H1 (cell line): ENCODE measurements around the gene SLC6A3. TPM values are rescaled to one million over a fixed set of nuclear protein-coding genes. Genes with fewer than 3 reads are reported as not detected.
A peak's percentile ranks its signal among the peaks of the same experiment; 100 is the strongest.

Experiments
- CTCF ChIA-PET: fragments of 300-600 bp; sonication (Branson Sonifier 250); formaldehyde crosslinking; loops from one replicate; lab custom pipeline; 2021; ENCODE audit not compliant: partially characterized antibody; lab: Charles Lee
- POLR2A ChIA-PET: fragments of 300-600 bp; sonication (Branson Sonifier 250); formaldehyde crosslinking; loops from one replicate; lab custom pipeline; 2021; ENCODE audit warnings: inconsistent platforms; ENCODE audit not compliant: partially characterized antibody; lab: Charles Lee
- DNase-seq, 2 experiments: peaks; one replicate each; pipeline versions ENCODE4 v3.0.0 to v3.0.0-alpha.2; 2010 to 2022; ENCODE audit warnings: low spot score in 2 of 2, low read depth in 1 of 2, mixed read lengths in 1 of 2
- FAIRE-seq: peaks from 2 replicates; lab custom pipeline; 2011; peaks lifted over from hg19 to GRCh38; lab: Jason Lieb, UNC
- H2AFZ ChIP-seq: 2 replicates; pipeline ENCODE4 v1.8.1; 2012; ENCODE audit warnings: low read length, inconsistent platforms
- H2AK5ac ChIP-seq: 2 replicates; pipeline ENCODE4 v1.6.1; 2013; ENCODE audit warnings: low read depth, low read length
- H2BK120ac ChIP-seq: replicated peaks from 2 replicates; pipeline ENCODE3; 2013; ENCODE audit warnings: low read depth, low read length, inconsistent platforms
- H2BK12ac ChIP-seq: 2 replicates; pipeline ENCODE4 v1.6.1; 2013; ENCODE audit warnings: low read depth, low read length
- H2BK15ac ChIP-seq: 2 replicates; pipeline ENCODE4 v1.6.1; 2013; ENCODE audit warnings: low read length
- H2BK20ac ChIP-seq: 2 replicates; pipeline ENCODE4 v1.6.1; 2013; ENCODE audit warnings: low read length
- H2BK5ac ChIP-seq: 2 replicates; pipeline ENCODE4 v1.6.1; 2013; ENCODE audit warnings: low read depth, low read length
- H3K14ac ChIP-seq: 2 replicates; pipeline ENCODE4 v1.6.1; 2013; ENCODE audit warnings: inconsistent platforms; ENCODE audit not compliant: insufficient read length
- H3K18ac ChIP-seq: 2 replicates; pipeline ENCODE4 v1.6.1; 2013; ENCODE audit warnings: low read length; ENCODE audit errors: extremely low read depth
- H3K23ac ChIP-seq: 2 replicates; pipeline ENCODE4 v1.6.1; 2013; ENCODE audit warnings: inconsistent platforms; ENCODE audit not compliant: insufficient read length
- H3K23me2 ChIP-seq: 2 replicates; pipeline ENCODE4 v1.6.1; 2013; ENCODE audit warnings: low read depth, low read length
- H3K27ac ChIP-seq: 2 replicates; pipeline ENCODE4 v1.6.1; 2011; ENCODE audit warnings: low read depth, low read length, inconsistent platforms
- H3K27me3 ChIP-seq, 4 experiments: replicated peaks in 1 of 4; 1 replicate in 1 of 4; 2 replicates in 3 of 4; pipeline versions ENCODE4 v1.6.1 to v1.8.1; 2011 to 2013; ENCODE audit warnings: low read length in 3 of 4, mild to moderate bottlenecking in 3 of 4, inconsistent platforms in 2 of 4, mixed read lengths in 2 of 4, moderate library complexity in 1 of 4; ENCODE audit not compliant: control insufficient read depth in 3 of 4, insufficient read depth in 3 of 4; ENCODE audit errors: extremely low read depth in 1 of 4
- H3K36me3 ChIP-seq, 4 experiments: 2 replicates each; pipeline versions ENCODE4 v1.6.1 to v1.8.1; 2011 to 2013; ENCODE audit warnings: mild to moderate bottlenecking in 4 of 4, low read length in 3 of 4, moderate library complexity in 2 of 4, control low read depth in 1 of 4, inconsistent platforms in 1 of 4; ENCODE audit not compliant: insufficient read depth in 4 of 4, control insufficient read depth in 2 of 4
- H3K4ac ChIP-seq: replicated peaks from 2 replicates; pipeline ENCODE3; 2013; ENCODE audit warnings: low read length, low read depth, mixed read lengths, inconsistent platforms; ENCODE audit not compliant: insufficient read length
- H3K4me1 ChIP-seq, 4 experiments: replicated peaks in 1 of 4; 1 replicate in 1 of 4; 2 replicates in 3 of 4; pipeline versions ENCODE4 v1.6.1 to v1.8.1; 2011 to 2013; ENCODE audit warnings: low read length in 3 of 4, inconsistent platforms in 2 of 4, mixed read lengths in 1 of 4; ENCODE audit not compliant: insufficient read depth in 4 of 4, control insufficient read depth in 3 of 4
- H3K4me2 ChIP-seq, 2 experiments: 2 replicates each; pipeline versions ENCODE4 v1.6.1 to v1.8.1; 2011 to 2013; ENCODE audit warnings: low read depth in 2 of 2, low read length in 2 of 2, control low read depth in 1 of 2, inconsistent platforms in 1 of 2, mild to moderate bottlenecking in 1 of 2; ENCODE audit not compliant: insufficient read depth in 1 of 2
- H3K4me3 ChIP-seq, 4 experiments: fragments of 200-600, 300-600 bp in 1 of 4; sonication (generic), shearing (Covaris generic), sonication (Bioruptor Twin) in 1 of 4; 2 replicates each; pipeline versions ENCODE4 v1.5.1 to v1.8.1; 2011 to 2016; ENCODE audit warnings: low read length in 4 of 4, low read depth in 3 of 4, control low read depth in 2 of 4, inconsistent platforms in 2 of 4, mild to moderate bottlenecking in 2 of 4, mixed read lengths in 1 of 4, moderate library complexity in 1 of 4; ENCODE audit not compliant: insufficient read depth in 2 of 4; ENCODE audit errors: extremely low read depth in 1 of 4
- H3K56ac ChIP-seq: replicated peaks from 2 replicates; pipeline ENCODE3; 2013; ENCODE audit warnings: low read depth, mild to moderate bottlenecking, mixed read lengths, low read length, inconsistent platforms; ENCODE audit not compliant: insufficient read length
- H3K79me1 ChIP-seq: 2 replicates; pipeline ENCODE4 v1.6.1; 2013; ENCODE audit warnings: low read depth, low read length, control low read depth
- H3K79me2 ChIP-seq, 2 experiments: 2 replicates each; pipeline versions ENCODE4 v1.6.1 to v1.8.1; 2012 to 2013; ENCODE audit warnings: low read length in 2 of 2, mild to moderate bottlenecking in 2 of 2, inconsistent platforms in 1 of 2; ENCODE audit not compliant: insufficient read depth in 2 of 2, control insufficient read depth in 1 of 2
- H3K9ac ChIP-seq, 4 experiments: replicated peaks in 1 of 4; 1 replicate in 1 of 4; 2 replicates in 3 of 4; pipeline versions ENCODE4 v1.6.1 to v1.8.1; 2011 to 2013; ENCODE audit warnings: low read depth in 3 of 4, low read length in 3 of 4, control low read depth in 2 of 4, mild to moderate bottlenecking in 2 of 4, moderate library complexity in 2 of 4, inconsistent platforms in 1 of 4; ENCODE audit errors: extremely low read depth in 1 of 4
- H3K9me3 ChIP-seq, 2 experiments: 2 replicates each; pipeline versions ENCODE4 v1.6.1 to v1.8.1; 2012 to 2013; ENCODE audit warnings: mild to moderate bottlenecking in 2 of 2, moderate library complexity in 2 of 2, control low read depth in 1 of 2, inconsistent platforms in 1 of 2, low read depth in 1 of 2, low read length in 1 of 2, mixed read lengths in 1 of 2; ENCODE audit not compliant: insufficient read depth in 2 of 2
- H4K20me1 ChIP-seq, 2 experiments: replicated peaks in 1 of 2; 2 replicates each; pipeline versions ENCODE3 to v1.8.1; 2011 to 2013; ENCODE audit warnings: inconsistent platforms in 2 of 2, low read length in 2 of 2, mild to moderate bottlenecking in 1 of 2; ENCODE audit not compliant: insufficient read depth in 2 of 2, control insufficient read depth in 1 of 2
- H4K5ac ChIP-seq: 2 replicates; pipeline ENCODE4 v1.6.1; 2013; ENCODE audit warnings: low read length, low read depth, mixed read lengths, inconsistent platforms; ENCODE audit not compliant: insufficient read length
- H4K8ac ChIP-seq: 2 replicates; pipeline ENCODE4 v1.8.0; 2013; ENCODE audit warnings: mild to moderate bottlenecking, moderate library complexity, low read length, inconsistent platforms; ENCODE audit not compliant: insufficient read depth; ENCODE audit errors: extremely low read depth
- H4K91ac ChIP-seq: replicated peaks from 2 replicates; pipeline ENCODE3; 2013; ENCODE audit warnings: low read length, mixed read lengths, inconsistent platforms; ENCODE audit not compliant: insufficient read length
- ATF2 ChIP-seq: IDR thresholded peaks from 2 replicates; pipeline ENCODE4 v1.6.1; 2012; ENCODE audit warnings: low read length, inconsistent platforms
- HDAC2 ChIP-seq, 2 experiments: fragments of 300-600 bp in 1 of 2; sonication (generic) in 1 of 2; IDR thresholded peaks; 2 replicates each; pipeline ENCODE4 v1.6.1; 2011 to 2012; ENCODE audit warnings: low read depth in 2 of 2, low read length in 2 of 2, mild to moderate bottlenecking in 2 of 2, moderate library complexity in 2 of 2, borderline replicate concordance in 1 of 2, inconsistent platforms in 1 of 2
- KDM1A ChIP-seq: fragments of 200-600, 300-600 bp; sonication (generic); IDR thresholded peaks from 2 replicates; pipeline ENCODE4 v1.7.1; 2016; ENCODE audit warnings: mild to moderate bottlenecking, low read length, borderline replicate concordance
- KDM5A ChIP-seq: fragments of 200-600 bp; IDR thresholded peaks from 2 replicates; pipeline ENCODE4 v1.7.1; 2012; ENCODE audit warnings: mild to moderate bottlenecking, low read length, inconsistent platforms, mixed read lengths
- POLR2A ChIP-seq, 2 experiments: IDR thresholded peaks; 1 replicate in 1 of 2; 2 replicates in 1 of 2; pipeline ENCODE4 v1.6.1; 2011; ENCODE audit warnings: low read depth in 2 of 2, low read length in 2 of 2, mild to moderate bottlenecking in 2 of 2; ENCODE audit errors: control extremely low read depth in 1 of 2
- TAF1 ChIP-seq: IDR thresholded peaks from 2 replicates; pipeline ENCODE4 v1.6.1; 2011; ENCODE audit warnings: mild to moderate bottlenecking, low read depth, low read length
- WGBS, 2 experiments: shearing (Covaris generic) in 1 of 2; methylation state at CpG; one replicate each; pipeline versions ENCODE4 v1.1.6 to v1.1.7; 2013 to 2015; ENCODE audit warnings: low lambda C conversion rate in 2 of 2, mixed read lengths in 2 of 2, inconsistent platforms in 1 of 2, low coverage in 1 of 2, missing lambda C conversion rate in 1 of 2; ENCODE audit not compliant: insufficient replicate concordance in 2 of 2, insufficient coverage in 1 of 2, insufficient read length in 1 of 2; ENCODE audit errors: extremely low coverage in 1 of 2, missing lambda C conversion rate in 1 of 2; 5-methylcytosine and 5-hydroxymethylcytosine counted together
- polyA plus RNA-seq, 7 experiments: library from polyadenylated mRNA; depleted of rRNA in 3 of 7; stranded (reverse) in 5 of 7; unstranded in 2 of 7; fragments of >200 nt in 5 of 7; fragments of 200-250 nt in 2 of 7; gene quantifications; 1 replicate in 5 of 7; 2 replicates in 1 of 7; 4 replicates in 1 of 7; pipeline versions ENCODE4 v1.2.1 to v1.2.3, GENCODE V29; 2011 to 2013; ENCODE audit warnings: missing spikeins in 2 of 7, mixed read lengths in 2 of 7
- total RNA-seq: library from RNA; stranded (reverse); fragmentation: NEBNext Ultra II Directional; extraction: Animal tissue kit (Norgen Biotek cat#: 25700); gene quantifications from 2 replicates; pipeline ENCODE4 v1.2.1, GENCODE V29; 2021

Gene SLC6A3
- total and polyA plus RNA-seq, 2 of the 8 experiments (the other 6 are each of a cell fraction or from before 2014, with no cell fraction given) = 0.48 to 0.91 TPM

GRCh38 chr5:1465117-1465516, 19.9 kb upstream of the SLC6A3 start:
- H3K9me3 ChIP-seq = peaks cover 9 to 10% of the 10 kb centered on the region in 2 experiments; a peak in 2 of 4 replicates
- no peak for DNase-seq

More at GRCh38 chr5:1465117-1465516, 19.9 kb upstream of the SLC6A3 start:
- H3K23ac ChIP-seq = no peak overlapping the region
- 0 out of 2 replicates have a peak overlapping the region, but pooled peaks have one; percentile 60 for H2BK12ac ChIP-seq
- H3K18ac ChIP-seq = no peak overlapping the region
- no peak for FAIRE-seq
- H2BK5ac ChIP-seq = no peak overlapping the region; the same call in 1 of the 2 replicates
- H3K4me2 ChIP-seq = no peak overlapping the region
- H2AK5ac ChIP-seq = peak overlapping the region; percentile 53; the same call in 1 of the 2 replicates
- no peak overlapping the region for H2AFZ ChIP-seq
- H3K23me2 ChIP-seq = 0 out of 2 replicates have a peak, but pooled peaks cover 1% of the 10 kb centered on the region
- peaks cover 0 to 20% of the 10 kb centered on the region in 2 experiments for H4K20me1 ChIP-seq
- H3K27ac ChIP-seq = no peak overlapping the region
- H3K4me1 ChIP-seq = no peaks in the 10 kb centered on the region
- peaks cover 0 to 3% of the 10 kb centered on the region in 2 experiments; a peak in 1 of 4 replicates for H3K79me2 ChIP-seq
- no peak overlapping the region; a peak in 1 of 7 replicates for H3K9ac ChIP-seq
- H3K56ac ChIP-seq = no peak overlapping the region
- no peak overlapping the region for H2BK120ac ChIP-seq
- ChIA-PET CTCF (interaction anchor here (1.5 kb wide), 1 partner anchor 85 kb away, joined by 6 read pairs; no protein-coding TSS in a partner anchor), POLR2A (no interaction called here)
- H3K27me3 ChIP-seq = no peaks in the 10 kb centered on the region; a peak in 1 of 7 replicates
- no peak overlapping the region for H2BK20ac ChIP-seq
- H2BK15ac ChIP-seq = no peak overlapping the region
- 95% methylated on average over 22 of the region's 22 CpGs; no CpG with 5 or more reads in 1 of the 2 experiments for WGBS, 2 experiments
- H3K14ac ChIP-seq = no peak overlapping the region
- H3K4ac ChIP-seq = no peak overlapping the region
- no peak overlapping the region; the same call in 1 of the 2 replicates for H4K8ac ChIP-seq
- H4K91ac ChIP-seq = no peak overlapping the region
- TF ChIP-seq KDM1A (no peak), KDM5A (no peak), POLR2A (IDR thresholded peaks at IDR 0.05; ENCODE audit: control extremely low read depth in 1 of 2, low read depth in 2 of 2, low read length in 2 of 2) (no peak), HDAC2 (IDR thresholded peaks at IDR 0.05; ENCODE audit: borderline replicate concordance in 1 of 2, low read depth in 2 of 2, low read length in 2 of 2) (no peak), ATF2 (no peak), TAF1 (no peak)
- H4K5ac ChIP-seq = no peak overlapping the region
- H3K4me3 ChIP-seq = no peak overlapping the region
- H3K36me3 ChIP-seq = peaks cover 15 to 82% (median 58%) of the 10 kb centered on the region in 4 experiments
- peaks cover 10% of the 10 kb centered on the region; the same call in 1 of the 2 replicates for H3K79me1 ChIP-seq
